DND-41 (cell line): ENCODE measurements around the gene PALM3.

Experiments used
- ATAC-seq: fragments of 200-7000 bp; cut with Tn5 transposase; 3 replicates; pipeline ENCODE4 v1.9.1; 2021; ENCODE audit warnings: low read depth; ENCODE audit not compliant: insufficient read depth
- DNase-seq: peaks from one replicate; pipeline ENCODE4 v3.0.0-alpha.2; 2020
- H2AFZ ChIP-seq: 2 replicates; pipeline ENCODE4 v1.6.0; 2012; ENCODE audit warnings: low read depth, low read length
- H3K27ac ChIP-seq: 2 replicates; pipeline ENCODE4 v1.5.1; 2012; ENCODE audit warnings: low read length, inconsistent platforms
- H3K27me3 ChIP-seq: fragments of 200-600 bp; sonication (generic); 2 replicates; pipeline ENCODE4 v1.6.0; 2012; ENCODE audit warnings: low read length, mild to moderate bottlenecking, inconsistent platforms; ENCODE audit not compliant: insufficient read depth, poor library complexity
- H3K36me3 ChIP-seq: 2 replicates; pipeline ENCODE4 v1.5.1; 2012; ENCODE audit warnings: low read length, inconsistent platforms; ENCODE audit not compliant: insufficient read depth
- H3K4me1 ChIP-seq: 2 replicates; pipeline ENCODE4 v1.5.1; 2012; ENCODE audit warnings: mild to moderate bottlenecking, low read length; ENCODE audit not compliant: insufficient read depth
- H3K4me2 ChIP-seq: 2 replicates; pipeline ENCODE4 v1.6.0; 2012; ENCODE audit warnings: mild to moderate bottlenecking, moderate library complexity, low read length, inconsistent platforms; ENCODE audit not compliant: insufficient read depth
- H3K4me3 ChIP-seq, 2 experiments: fragments of 200-600 bp in 1 of 2; shearing (Covaris generic) in 1 of 2; 2 replicates each; pipeline ENCODE4 v1.5.1; 2012 to 2016; ENCODE audit warnings: inconsistent platforms in 2 of 2, low read length in 2 of 2, mild to moderate bottlenecking in 2 of 2, low read depth in 1 of 2, moderate library complexity in 1 of 2
- H3K79me2 ChIP-seq: 2 replicates; pipeline ENCODE4 v1.6.0; 2012; ENCODE audit warnings: low read length, inconsistent platforms; ENCODE audit not compliant: insufficient read depth
- H3K9ac ChIP-seq: 2 replicates; pipeline ENCODE4 v1.6.0; 2012; ENCODE audit warnings: low read depth, mild to moderate bottlenecking, inconsistent platforms, low read length, moderate library complexity
- H3K9me3 ChIP-seq: 2 replicates; pipeline ENCODE4 v1.5.1; 2012; ENCODE audit warnings: low read length, moderate library complexity, mild to moderate bottlenecking, inconsistent platforms; ENCODE audit not compliant: insufficient read depth, severe bottlenecking
- H4K20me1 ChIP-seq: 2 replicates; pipeline ENCODE4 v1.6.0; 2012; ENCODE audit warnings: low read length; ENCODE audit not compliant: insufficient read depth
- EZH2 ChIP-seq: IDR thresholded peaks from 3 replicates; pipeline ENCODE4 v1.6.1; 2012; ENCODE audit warnings: borderline replicate concordance, low read depth, mild to moderate bottlenecking, moderate library complexity, low read length, inconsistent platforms; ENCODE audit not compliant: severe bottlenecking
- TF ChIP-seq, protein P1 (sequence below): IDR thresholded peaks from 2 replicates; pipeline ENCODE4 v1.5.1; 2012; ENCODE audit warnings: borderline replicate concordance, low read length, moderate library complexity, mild to moderate bottlenecking; ENCODE audit not compliant: poor library complexity, severe bottlenecking; ENCODE audit errors: extremely low read depth

Gene PALM3

GRCh38 chr19:14088634-14089411 is 26.9 kb upstream of the PALM3 start:
- H3K79me2 ChIP-seq = peaks cover 24% of the 10 kb centered on the region
- H4K20me1 ChIP-seq = peaks cover 18% of the 10 kb centered on the region
- DNase-seq (no peak), ATAC-seq (no peak)
- H3K4me2 ChIP-seq = peak overlapping the region; percentile 61
- peaks cover 33% of the 10 kb centered on the region for H3K36me3 ChIP-seq
- H3K9ac ChIP-seq = peak overlapping the region; percentile 78; the same call in 1 of the 2 replicates
- peaks cover 29% of the 10 kb centered on the region for H3K4me1 ChIP-seq
- no peak overlapping the region for H2AFZ ChIP-seq
- peak overlapping the region in 1 of 2 experiments; percentile 81; a peak in 3 of 4 replicates for H3K4me3 ChIP-seq
- no peaks in the 10 kb centered on the region for H3K27me3 ChIP-seq
- TF ChIP-seq, protein P1, sequence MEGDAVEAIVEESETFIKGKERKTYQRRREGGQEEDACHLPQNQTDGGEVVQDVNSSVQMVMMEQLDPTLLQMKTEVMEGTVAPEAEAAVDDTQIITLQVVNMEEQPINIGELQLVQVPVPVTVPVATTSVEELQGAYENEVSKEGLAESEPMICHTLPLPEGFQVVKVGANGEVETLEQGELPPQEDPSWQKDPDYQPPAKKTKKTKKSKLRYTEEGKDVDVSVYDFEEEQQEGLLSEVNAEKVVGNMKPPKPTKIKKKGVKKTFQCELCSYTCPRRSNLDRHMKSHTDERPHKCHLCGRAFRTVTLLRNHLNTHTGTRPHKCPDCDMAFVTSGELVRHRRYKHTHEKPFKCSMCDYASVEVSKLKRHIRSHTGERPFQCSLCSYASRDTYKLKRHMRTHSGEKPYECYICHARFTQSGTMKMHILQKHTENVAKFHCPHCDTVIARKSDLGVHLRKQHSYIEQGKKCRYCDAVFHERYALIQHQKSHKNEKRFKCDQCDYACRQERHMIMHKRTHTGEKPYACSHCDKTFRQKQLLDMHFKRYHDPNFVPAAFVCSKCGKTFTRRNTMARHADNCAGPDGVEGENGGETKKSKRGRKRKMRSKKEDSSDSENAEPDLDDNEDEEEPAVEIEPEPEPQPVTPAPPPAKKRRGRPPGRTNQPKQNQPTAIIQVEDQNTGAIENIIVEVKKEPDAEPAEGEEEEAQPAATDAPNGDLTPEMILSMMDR = no peak
- TF ChIP-seq EZH2 = no peak
- no peak overlapping the region for H3K27ac ChIP-seq
- H3K9me3 ChIP-seq = peaks cover 9% of the 10 kb centered on the region

GRCh38 chr19:14086098-14086497 is 24.2 kb upstream of the PALM3 start:
- H3K4me1 ChIP-seq = peaks cover 26% of the 10 kb centered on the region
- no peak for ATAC-seq

GRCh38 chr19:14085309-14085995 is 23.6 kb upstream of the PALM3 start, which contains the start of gene C19orf67:
TSS of gene C19orf67 (minus strand) at chr19:14085783. CDS start at chr19:14085627, 156 bp downstream.
- TF ChIP-seq EZH2 = no peak
- TF ChIP-seq, protein P1 = no peak
- H3K79me2 ChIP-seq = peaks cover 23% of the 10 kb centered on the region
- no peak within 1 kb of the TSS for H3K9ac ChIP-seq
- no peaks in the 10 kb centered on the region for H3K27me3 ChIP-seq
- DNase-seq (no peak), ATAC-seq (no peak)
- H3K4me1 ChIP-seq = peaks cover 29% of the 10 kb centered on the region
- no peaks in the 10 kb centered on the region for H3K9me3 ChIP-seq
- H4K20me1 ChIP-seq = peaks cover 18% of the 10 kb centered on the region
- H3K27ac ChIP-seq = no peak within 1 kb of the TSS
- H3K4me2 ChIP-seq = no peak within 1 kb of the TSS
- H2AFZ ChIP-seq = no peak within 1 kb of the TSS
- no peak within 1 kb of the TSS for H3K4me3 ChIP-seq
- H3K36me3 ChIP-seq = peaks cover 26% of the 10 kb centered on the region

More at GRCh38 chr19:14086098-14086497, 24.2 kb upstream of the PALM3 start:
- no peak overlapping the region for H3K9ac ChIP-seq
- H3K27me3 ChIP-seq = no peaks in the 10 kb centered on the region
- H3K4me3 ChIP-seq = no peak overlapping the region
- peaks cover 26% of the 10 kb centered on the region for H3K36me3 ChIP-seq
- peaks cover 19% of the 10 kb centered on the region for H3K79me2 ChIP-seq
- no peaks in the 10 kb centered on the region for H3K9me3 ChIP-seq
- no peak overlapping the region for H3K27ac ChIP-seq
- no peak for TF ChIP-seq EZH2
- TF ChIP-seq, protein P1 = no peak
- no peak overlapping the region for H3K4me2 ChIP-seq
- peaks cover 18% of the 10 kb centered on the region for H4K20me1 ChIP-seq
- H2AFZ ChIP-seq = no peak overlapping the region
- DNase-seq = no peak
